NCI-H510A (cell line): ENCODE data around the gene GNS.
"Not testable (repeated sequence)": the region's sequence is repeated elsewhere in the genome, so short reads cannot be mapped to it uniquely, and the experiment has no call there.

Experiments
- DNase-seq: peaks from one replicate; lab custom pipeline; 2025; lab: John Stamatoyannopoulos, UW

Gene GNS

DNA sequence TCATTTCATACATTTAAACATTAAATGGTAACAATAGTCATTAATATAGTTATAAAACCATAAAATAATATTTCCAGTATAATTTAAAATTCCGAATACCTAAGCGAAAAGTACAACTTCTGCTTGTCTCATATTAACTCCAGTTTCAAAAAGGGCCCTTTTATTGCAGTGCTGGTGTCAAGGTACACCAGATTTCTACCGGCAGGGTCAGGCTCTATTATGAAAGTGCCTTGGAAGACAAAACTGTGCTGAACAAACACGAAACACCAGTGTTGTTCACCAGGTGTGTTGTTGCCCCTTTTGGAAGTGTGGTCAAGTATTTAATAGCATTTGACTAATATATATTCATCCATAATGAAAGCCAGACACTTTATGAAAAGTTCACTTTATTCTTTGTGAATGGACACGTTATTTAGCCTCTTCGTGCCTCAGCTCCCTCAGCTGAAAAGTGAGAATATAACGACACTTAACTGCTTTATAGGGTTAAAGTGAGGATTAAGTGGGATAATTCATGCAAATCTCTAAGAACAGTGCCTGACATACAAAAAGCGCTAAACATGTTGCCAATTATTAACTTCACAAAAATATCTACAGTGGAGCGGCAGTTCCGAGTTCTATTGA is 20.3 kb upstream of the GNS start:
- DNase-seq = no peak

GRCh38 chr12:64775147-64775736 is 16.0 kb upstream of the GNS start:
- not testable (repeated sequence) for DNase-seq

DNA sequence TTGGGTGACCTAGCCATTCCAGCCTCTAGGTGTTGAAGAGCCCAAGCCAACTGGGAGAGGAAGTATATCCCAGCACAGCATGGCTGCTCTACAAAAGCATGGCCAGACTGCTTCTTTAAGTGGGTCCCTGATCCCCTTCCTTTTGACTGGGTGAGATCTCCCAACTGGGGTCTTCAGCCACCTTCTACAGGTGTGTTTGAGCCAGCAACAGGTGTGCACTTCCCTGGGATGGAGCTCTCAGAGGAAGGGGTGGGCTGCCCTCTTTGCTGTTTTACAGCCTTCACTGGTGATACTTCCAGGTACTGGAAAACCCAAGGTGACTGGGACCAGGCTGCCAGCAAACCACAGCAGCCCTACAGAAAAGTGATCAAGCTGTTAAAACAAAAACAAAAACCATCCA is 14.2 kb upstream of the GNS start:
- no peak for DNase-seq

- DNase-seq = no peak
These were observed 8.3 kb upstream of the GNS start for GRCh38 chr12:64767495-64767894.

GRCh38 chr12:64760808-64761573 is 1.8 kb upstream of the GNS start:
- no peak for DNase-seq

DNA sequence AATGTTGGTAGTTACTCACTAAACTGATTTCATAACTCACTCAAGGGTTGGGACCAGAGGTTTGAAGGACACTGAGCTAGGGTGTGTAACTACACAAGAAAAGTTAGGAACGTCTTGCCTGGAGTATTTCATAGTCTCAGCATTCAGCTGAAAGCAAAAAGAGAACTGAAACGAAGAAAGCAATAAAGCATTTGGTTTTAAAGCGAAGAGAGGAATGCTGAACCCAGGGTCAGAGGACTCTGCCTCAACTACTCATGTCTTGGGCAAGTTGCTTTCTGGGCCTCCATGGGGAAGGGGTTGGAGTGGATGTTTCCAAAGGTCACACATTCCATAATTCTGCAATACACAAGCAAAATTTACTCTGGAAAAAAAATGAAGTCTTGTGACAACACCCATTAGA is 1.4 kb downstream of the GNS start:
- DNase-seq = no peak

GRCh38 chr12:64756376-64756775 is 2.8 kb downstream of the GNS start:
- no peak for DNase-seq

DNA sequence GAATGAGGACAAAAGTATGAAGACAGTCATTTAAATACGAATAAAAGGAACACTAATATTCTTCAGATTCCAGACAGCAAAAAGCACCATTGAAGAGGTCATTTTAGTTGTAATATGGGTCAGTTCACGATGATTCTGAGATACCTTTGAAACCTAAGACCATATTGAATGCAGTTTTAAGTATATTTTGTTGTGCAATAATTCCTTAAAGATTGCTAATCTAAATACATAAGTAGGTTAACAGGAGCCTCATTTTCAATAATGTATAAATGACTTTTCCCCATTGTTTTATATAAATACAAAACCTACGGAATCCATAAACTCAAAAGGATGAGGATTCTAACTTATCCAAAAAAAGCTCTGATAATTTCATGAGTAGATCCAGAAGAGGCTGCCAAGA is 5.8 kb downstream of the GNS start:
- no peak for DNase-seq

- DNase-seq = no peak
These were observed 6.4 kb downstream of the GNS start for GRCh38 chr12:64752833-64753238.

GRCh38 chr12:64752032-64752431 is 7.2 kb downstream of the GNS start:
- no peak for DNase-seq

DNA sequence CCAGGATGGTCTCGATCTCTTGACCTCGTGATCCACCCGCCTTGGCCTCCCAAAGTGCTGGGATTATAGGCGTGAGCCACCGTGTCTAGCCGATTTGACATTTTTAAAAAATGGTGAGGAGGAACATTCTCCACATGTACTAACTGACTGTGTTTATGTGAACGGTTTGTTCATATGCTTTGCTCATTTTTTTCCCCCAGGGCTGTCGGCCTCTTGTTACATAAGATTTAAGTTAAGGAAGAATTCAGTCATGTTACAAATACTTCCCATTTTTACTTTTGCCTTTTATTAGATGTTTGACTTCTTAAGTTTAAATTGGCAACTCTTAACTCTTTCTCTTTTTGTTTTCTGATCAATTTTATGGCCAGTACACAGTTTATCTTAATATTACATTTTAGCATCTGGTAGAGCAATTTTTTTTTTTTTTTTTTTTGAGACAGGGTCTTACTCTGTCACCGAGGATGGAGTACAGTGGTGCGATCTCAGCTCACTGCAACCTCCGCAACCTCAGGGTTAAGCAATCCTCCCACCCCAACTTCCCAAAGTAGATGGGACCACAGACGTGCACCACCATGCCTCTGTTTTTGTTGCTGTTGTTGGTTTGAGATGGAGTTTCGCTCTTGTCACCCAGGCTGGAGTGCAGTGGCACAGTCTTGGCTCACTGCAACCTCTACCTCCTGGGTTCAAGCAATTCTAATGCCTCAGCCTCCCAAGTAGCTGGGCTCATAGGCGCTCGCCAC is 9.6 kb downstream of the GNS start:
- DNase-seq = no peak

- DNase-seq = no peak
These were observed 11.5 kb downstream of the GNS start for GRCh38 chr12:64747695-64748094.

DNA sequence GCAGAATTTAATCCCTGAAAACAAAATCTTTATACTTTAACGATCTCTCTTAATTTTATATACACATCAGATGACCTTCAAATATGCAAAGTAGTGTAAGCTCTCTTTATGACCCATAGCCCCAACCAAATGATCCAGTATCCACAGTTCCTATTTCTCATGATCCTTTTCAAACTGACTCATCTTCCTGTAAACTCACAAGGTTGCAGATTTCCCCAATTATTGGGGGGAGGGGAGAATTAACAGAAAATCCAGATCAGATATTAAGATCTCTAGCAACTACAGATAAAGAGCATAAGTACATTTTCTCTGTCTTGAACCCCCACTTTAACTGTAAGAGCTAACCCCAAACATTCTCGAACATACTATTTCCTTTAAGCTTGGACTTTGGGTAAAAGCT is 12.5 kb downstream of the GNS start:
- DNase-seq = no peak

DNA sequence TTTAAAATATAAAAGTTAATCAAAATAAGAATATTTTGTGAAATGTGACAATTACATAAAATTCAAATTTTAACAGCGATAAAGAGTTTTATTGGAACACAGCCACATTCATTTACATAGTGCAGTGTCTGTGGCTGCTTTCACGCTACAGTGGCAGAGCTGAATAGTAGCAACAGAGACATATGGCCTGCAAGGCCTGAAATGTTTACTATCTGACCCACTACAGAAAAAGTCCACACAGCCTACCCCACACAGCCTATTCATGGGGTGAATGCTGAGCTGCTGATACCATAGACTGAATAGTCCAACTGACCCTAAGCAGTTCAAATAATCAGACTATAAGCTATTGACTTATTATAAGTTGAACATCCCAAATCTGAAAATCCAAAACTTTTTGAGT is 13.2 kb downstream of the GNS start:
- DNase-seq = no peak

DNA sequence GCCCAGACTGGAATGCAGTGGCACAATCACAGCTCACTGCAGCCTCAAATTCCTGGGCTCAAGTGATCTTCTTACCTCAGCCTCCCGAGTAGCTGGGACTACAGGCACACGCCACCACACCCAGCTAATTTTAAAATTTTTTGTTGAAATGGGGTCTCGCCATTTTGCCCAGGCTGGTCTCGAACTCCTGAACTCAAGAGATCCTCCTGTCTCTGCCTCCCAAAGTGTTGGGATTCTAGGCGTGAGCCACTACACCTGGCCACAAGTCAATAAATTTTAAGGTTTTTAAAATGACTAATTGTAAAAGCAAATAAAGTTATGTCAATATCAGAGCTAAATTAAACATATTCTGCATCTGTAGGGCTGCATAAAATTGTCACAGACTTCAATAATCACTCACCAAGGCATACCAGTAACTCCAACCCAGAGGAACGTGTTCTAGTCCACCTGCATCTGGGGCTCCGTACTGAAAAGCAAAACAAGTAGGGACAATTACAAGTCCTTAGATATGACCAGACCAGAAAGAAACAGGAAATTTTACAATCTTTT is 13.9 kb downstream of the GNS start:
- no peak for DNase-seq

- DNase-seq = no peak
These were observed 14.6 kb downstream of the GNS start for GRCh38 chr12:64744422-64745258.

GRCh38 chr12:64743206-64743605 is 16.0 kb downstream of the GNS start:
- no peak for DNase-seq

- no peak for DNase-seq
These were observed 16.8 kb downstream of the GNS start for GRCh38 chr12:64742416-64742815.

- DNase-seq = no peak
These were observed 18.6 kb downstream of the GNS start for GRCh38 chr12:64740646-64741045.

GRCh38 chr12:64739778-64740177 is 19.4 kb downstream of the GNS start:
- DNase-seq = no peak

DNA sequence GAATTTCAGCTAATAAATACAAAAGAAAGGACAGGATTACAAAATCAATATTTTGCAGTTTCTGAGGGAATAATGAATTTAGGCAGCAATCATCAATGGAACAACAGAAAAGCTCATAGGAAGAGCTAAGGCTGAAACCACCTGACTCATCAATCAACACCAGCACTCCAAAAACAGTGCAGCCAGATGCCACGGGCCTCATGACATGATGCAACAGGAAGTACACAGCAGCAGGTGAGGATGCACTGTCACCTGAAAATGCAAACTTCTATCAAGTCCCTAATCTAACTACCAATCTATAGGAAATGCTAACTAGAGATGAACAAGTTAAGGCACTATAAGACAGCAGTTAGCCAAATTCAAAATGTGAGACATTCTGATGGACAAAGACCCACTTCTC is 21.7 kb downstream of the GNS start:
- peak; percentile 79 for DNase-seq

DNA sequence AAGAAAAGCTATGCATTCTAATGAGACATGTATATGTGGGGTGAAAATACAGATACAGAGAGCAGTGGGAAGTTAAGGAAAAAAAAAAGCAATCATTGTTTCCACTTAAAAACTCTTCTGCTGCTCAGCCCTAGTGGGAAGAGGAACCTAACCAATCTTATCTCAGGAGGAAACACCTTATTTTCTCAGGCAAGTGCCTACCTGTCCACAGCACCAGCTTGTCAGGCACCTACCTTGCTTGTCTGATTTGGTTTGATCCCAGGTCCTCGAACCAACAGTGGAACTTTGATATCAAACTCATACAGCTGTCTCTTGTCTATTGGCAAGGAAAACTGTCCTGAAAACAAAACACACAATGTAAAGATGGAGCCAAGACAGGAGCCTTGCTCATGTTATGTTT is 22.4 kb downstream of the GNS start:
- DNase-seq = no peak
